RWPE2 (cell line): ENCODE data around the gene MAEA.
"Not testable (repeated sequence)": the region's sequence is repeated elsewhere in the genome, so short reads cannot be mapped to it uniquely, and the experiment has no call there.

Experiments used
- ATAC-seq: fragments of 200-7000 bp; cut with Tn5 transposase; 3 replicates; pipeline ENCODE4 v1.9.1; 2021; ENCODE audit warnings: low read depth
- DNase-seq: peaks from one replicate; pipeline ENCODE4 v3.0.0-alpha.2; 2020; ENCODE audit warnings: low spot score
- H3K27ac ChIP-seq: fragments of 450-650 bp; 2 replicates; pipeline ENCODE4 v1.5.1; 2017; ENCODE audit warnings: mild to moderate bottlenecking; ENCODE audit not compliant: poor library complexity, severe bottlenecking
- H3K27me3 ChIP-seq: fragments of 250-450 bp; sonication (Bioruptor Pico); 2 replicates; pipeline ENCODE4 v1.5.1; 2021; ENCODE audit warnings: mild to moderate bottlenecking, moderate library complexity; ENCODE audit not compliant: insufficient read depth, poor library complexity, severe bottlenecking
- H3K36me3 ChIP-seq: fragments of 250-450 bp; sonication (Bioruptor Pico); 2 replicates; pipeline ENCODE4 v1.5.1; 2020; ENCODE audit warnings: low read depth, mild to moderate bottlenecking, moderate library complexity
- H3K4me1 ChIP-seq: fragments of 250-450 bp; sonication (Bioruptor Pico); 2 replicates; pipeline ENCODE4 v1.5.1; 2021; ENCODE audit warnings: mild to moderate bottlenecking, moderate library complexity; ENCODE audit not compliant: insufficient read depth, poor library complexity, severe bottlenecking
- H3K4me3 ChIP-seq: fragments of 250-450 bp; sonication (Bioruptor Pico); 2 replicates; pipeline ENCODE4 v1.5.1; 2021; ENCODE audit warnings: mild to moderate bottlenecking, moderate library complexity; ENCODE audit not compliant: severe bottlenecking
- H3K9me3 ChIP-seq: fragments of 250-450 bp; sonication (Bioruptor Pico); 2 replicates; pipeline ENCODE4 v1.5.1; 2021; ENCODE audit warnings: mild to moderate bottlenecking, moderate library complexity; ENCODE audit not compliant: severe bottlenecking
- CTCF ChIP-seq: fragments of 450-650 bp; IDR thresholded peaks from one replicate; pipeline ENCODE4 v1.5.1; 2017; ENCODE audit warnings: mild to moderate bottlenecking, moderate library complexity; ENCODE audit not compliant: poor library complexity, severe bottlenecking

Gene MAEA

DNA sequence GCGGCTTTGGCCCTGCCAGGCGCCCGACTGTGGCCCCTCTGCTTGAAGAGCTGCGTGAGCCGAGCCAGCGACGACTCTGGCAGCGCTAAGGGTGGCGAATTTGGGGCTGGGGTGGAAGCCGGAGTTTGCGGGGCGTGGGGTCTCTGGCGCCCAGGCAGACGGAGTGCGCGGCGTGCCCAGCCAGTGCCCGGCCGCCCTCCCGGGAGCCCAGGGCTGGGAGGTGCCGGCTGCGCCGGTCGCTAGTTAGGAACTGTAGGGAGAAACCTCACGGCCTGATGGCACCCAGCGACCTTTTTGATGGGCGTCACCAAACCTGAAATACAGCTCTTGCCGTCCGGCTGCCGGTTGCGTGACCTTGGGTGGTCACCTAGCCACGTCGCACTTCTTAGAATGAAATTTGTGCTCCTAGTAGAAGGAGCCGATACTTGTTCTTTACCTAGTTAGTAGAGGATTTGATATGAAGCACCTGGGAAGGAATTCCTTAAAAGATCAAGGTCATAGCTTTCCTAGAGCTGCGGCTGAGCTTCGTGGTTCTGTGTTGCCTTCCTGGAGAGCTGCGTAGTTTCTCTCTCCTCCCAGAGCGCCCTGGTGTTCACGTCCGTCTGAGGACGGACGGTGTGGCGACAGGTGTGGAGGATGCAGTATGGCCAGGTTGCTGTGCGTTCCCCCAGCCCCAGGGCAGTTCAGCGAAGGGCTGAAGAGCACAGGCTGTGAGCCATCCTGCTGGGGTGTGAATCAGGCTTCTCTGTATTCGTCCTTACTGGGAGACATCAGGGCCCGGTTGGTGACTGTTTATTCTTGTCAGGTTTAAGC, 680 bp downstream of the MAEA start:
- Histone ChIP-seq H3K27me3 (no peaks in the 10 kb centered on the region), H3K4me1 (peaks cover 9% of the 10 kb centered on the region), H3K36me3 (peaks cover 17% of the 10 kb centered on the region; the same call in 1 of the 2 replicates), H3K4me3 (peak overlapping the region; percentile 96), H3K9me3 (no peaks in the 10 kb centered on the region), H3K27ac (peak overlapping the region; percentile 61)
- no peak for DNase-seq
- no peak; the same call in 2 of the 3 replicates for ATAC-seq
- TF ChIP-seq CTCF = no peak

DNA sequence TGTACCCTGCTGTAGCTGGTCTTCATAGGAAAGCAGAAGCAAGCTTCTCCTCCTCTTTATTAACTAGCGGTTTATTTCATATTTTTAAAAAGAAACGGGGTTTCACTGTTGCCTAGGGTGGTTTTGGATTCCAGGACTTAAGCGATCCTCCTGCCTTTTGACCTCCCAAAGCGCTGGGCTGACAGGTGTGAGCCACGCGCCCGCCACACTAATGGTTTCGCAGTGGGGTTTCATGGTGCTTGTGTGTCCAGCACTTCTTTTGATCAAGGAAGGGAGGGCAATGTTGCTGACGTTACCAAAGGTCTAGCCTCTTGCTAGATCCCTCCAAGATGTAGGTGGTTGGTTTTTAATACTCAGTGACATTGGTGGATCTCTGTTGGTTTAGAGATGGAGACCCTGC, 1.4 kb downstream of the MAEA start:
- H3K27ac ChIP-seq = peak overlapping the region; percentile 61
- H3K27me3 ChIP-seq = no peaks in the 10 kb centered on the region
- TF ChIP-seq CTCF = no peak
- no peak for ATAC-seq
- H3K36me3 ChIP-seq = peaks cover 17% of the 10 kb centered on the region; the same call in 1 of the 2 replicates
- peak overlapping the region; percentile 96 for H3K4me3 ChIP-seq
- peaks cover 9% of the 10 kb centered on the region for H3K4me1 ChIP-seq
- H3K9me3 ChIP-seq = no peaks in the 10 kb centered on the region
- no peak for DNase-seq

DNA sequence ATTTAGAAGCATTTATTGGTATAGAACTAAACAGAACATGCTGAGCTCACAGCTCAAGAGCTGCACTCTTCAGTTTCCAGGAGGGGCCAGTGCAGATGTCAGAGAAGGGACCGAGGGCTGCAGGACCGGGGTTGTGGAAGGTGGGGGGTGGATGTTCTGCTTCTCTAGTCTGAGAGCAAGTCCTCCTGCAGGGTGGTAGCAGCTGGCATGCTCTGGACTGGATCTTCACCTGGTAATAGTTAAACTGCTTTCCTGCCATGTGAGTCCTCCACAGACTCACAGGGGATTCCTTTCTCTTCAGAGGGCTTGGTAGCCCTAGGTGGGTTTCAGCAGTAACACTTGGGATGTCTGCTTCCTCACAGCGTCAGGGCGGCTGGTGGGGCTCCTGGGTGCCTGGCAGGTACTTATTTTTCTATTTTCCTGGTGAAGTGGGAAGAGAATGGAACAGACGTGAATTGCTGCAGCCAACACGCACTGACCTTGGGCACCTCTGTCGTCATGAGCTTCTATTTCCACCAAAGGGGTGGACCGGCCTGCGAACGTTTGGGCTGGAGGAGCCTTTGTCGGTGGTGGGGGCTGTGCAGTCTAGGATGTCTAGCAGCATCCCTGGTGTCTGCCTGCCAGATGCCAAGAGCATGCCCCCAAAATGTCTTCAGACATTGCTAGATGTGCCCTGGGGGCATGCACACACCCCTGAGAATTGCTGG, 2.5 kb downstream of the MAEA start:
- Histone ChIP-seq H3K36me3 (peaks cover 21% of the 10 kb centered on the region), H3K4me3 (no peak overlapping the region), H3K9me3 (no peaks in the 10 kb centered on the region), H3K4me1 (peaks cover 17% of the 10 kb centered on the region), H3K27ac (no peak overlapping the region), H3K27me3 (no peaks in the 10 kb centered on the region)
- TF ChIP-seq CTCF = no peak
- ATAC-seq (no peak), DNase-seq (no peak)

GRCh38 chr4:1292703-1293011, 3.0 kb downstream of the MAEA start:
- not testable (repeated sequence) for H3K4me3 ChIP-seq, H3K27me3 ChIP-seq, ATAC-seq, H3K9me3 ChIP-seq, DNase-seq, H3K27ac ChIP-seq
- peaks cover 18% of the 10 kb centered on the region for H3K4me1 ChIP-seq
- H3K36me3 ChIP-seq = peaks cover 26% of the 10 kb centered on the region

DNA sequence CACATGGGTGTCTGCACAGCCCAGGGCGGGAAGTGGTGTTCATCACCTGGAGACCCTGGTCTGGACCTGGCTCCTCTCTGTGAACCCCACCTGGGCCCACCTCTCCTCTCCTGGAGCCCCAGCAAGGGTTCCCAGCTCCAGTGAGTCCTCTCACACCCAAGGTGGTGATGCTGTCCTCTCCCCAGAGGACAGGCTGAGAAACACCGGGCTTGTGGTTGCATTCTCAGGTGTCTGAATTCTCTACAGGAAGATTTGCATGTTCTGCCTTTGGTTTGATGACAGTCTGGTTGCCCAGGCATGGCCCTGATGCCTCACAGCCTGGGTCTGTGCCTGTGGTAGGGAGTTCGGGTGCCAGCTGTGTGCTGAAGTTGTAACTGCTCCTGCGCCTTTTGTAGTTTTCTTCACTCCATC, 3.8 kb downstream of the MAEA start:
- Histone ChIP-seq H3K4me3 (no peak overlapping the region), H3K27ac (no peak overlapping the region), H3K9me3 (no peaks in the 10 kb centered on the region), H3K27me3 (no peaks in the 10 kb centered on the region), H3K36me3 (peaks cover 34% of the 10 kb centered on the region), H3K4me1 (peaks cover 18% of the 10 kb centered on the region)
- no peak for DNase-seq
- TF ChIP-seq CTCF = no peak
- no peak for ATAC-seq
